GM21367 (cell line): ENCODE measurements around the gene ZNF329.
"Not testable (repeated sequence)": the region's sequence is repeated elsewhere in the genome, so short reads cannot be mapped to it uniquely, and the experiment has no call there.

Experiments used
- ATAC-seq: cut with Tn5 transposase; IDR thresholded peaks from one replicate; pipeline ENCODE4 v1.9.1; 2021; ENCODE audit not compliant: unreplicated experiment

The ZNF329 gene

DNA sequence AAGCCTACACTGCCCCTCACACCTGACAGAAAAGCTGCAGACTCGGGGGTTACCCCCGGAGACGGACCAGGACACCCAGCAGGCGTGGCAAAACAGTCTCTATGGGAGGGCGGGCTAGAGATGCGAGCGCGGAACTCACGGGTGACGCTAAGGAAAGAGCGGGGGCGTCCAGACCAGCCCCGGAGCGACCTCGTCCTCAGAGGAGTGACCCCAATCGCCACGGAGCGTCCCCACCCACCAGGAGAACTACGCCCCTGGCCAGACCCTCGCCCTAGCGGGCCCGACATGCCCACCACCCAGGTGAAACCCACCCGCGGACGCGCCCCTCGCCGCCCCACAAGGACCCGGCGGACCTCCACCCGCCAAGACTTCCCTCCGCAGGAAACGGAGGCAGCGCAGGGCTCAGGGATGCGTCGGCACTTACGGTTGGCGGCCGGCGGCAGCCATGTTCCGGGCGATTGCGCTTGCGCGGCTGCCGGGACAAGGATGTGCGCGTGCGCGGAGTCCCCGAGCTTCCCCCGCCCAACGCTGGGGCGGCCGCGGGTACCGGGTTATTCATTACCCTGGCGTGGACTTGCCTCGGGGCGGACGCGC lies at the start of gene ZNF329:
ZNF329 (minus strand) TSS at position 462 of the 594 bp plus-strand sequence. CDS start 21,286 bp downstream, outside the sequence.
- ATAC-seq: peak; percentile 54

GRCh38 chr19:58196901-58197616 lies 46.5 kb upstream of the ZNF329 start:
- no peak for ATAC-seq

DNA sequence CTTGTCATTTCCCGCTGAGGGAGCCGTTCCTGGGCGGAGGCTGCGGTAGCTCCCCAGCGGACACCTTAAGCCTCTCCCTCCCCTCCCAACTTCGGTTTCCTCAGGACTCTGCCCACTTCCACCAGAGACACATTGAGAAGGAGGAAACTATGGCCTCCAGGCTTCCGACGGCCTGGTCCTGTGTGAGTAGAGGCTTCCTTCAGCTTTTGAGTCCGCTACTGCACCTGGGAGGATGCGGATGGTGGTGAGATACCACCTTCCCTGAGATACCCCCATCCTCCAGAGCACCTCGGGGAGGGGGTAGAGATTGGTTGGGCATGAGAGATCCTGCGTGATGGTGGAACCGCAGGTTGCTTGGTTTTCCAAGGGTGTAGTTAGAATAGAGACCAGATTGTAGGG lies 33.2 kb upstream of the ZNF329 start:
- ATAC-seq: no peak

DNA sequence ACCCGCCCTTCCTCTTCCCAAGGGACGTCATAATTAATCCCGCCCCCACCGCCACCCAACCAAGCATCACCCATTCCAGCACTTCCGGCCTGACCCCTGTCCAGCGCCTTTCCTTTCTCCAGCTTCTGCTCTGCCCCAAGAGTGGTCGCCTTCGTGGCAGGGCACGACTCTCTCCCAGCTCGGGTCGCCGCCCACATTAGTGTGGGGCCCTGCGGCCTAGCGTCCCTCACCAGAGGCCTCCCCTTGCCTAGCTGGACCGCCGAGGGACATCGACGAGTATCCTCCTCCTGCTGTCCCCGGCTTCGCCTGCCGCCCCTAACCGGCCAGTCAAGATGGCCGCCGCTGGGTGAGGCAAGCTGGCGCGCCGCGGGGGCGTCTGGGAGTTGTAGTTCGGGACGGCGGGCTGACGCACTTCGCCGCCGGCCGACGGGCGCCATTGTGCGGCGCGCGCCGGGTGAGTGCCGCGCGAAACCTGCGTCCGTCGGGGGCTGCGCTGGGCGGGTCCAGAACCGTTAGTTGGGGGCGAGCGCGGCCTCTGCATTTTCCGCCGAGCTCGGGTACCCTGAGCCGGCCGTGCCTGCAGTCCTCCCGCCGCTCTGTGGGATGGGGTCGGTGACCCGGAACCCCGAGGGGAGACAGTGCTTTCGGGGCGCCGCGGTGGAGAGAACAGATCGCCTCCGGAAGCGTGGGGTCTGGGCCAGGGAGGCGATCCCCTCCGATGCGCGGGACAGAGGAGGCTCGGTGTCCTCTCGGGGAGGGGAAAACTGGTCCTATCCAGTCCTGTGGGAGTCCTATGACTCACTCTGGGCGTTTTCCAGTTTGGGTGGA lies 32.6 kb upstream of the ZNF329 start, which contains the start of gene ZNF274:
ZNF274 (plus strand) TSS at position 73 of the 828 bp plus-strand sequence. CDS start 905 bp downstream, outside the sequence.
- ATAC-seq: peak; percentile 82

DNA sequence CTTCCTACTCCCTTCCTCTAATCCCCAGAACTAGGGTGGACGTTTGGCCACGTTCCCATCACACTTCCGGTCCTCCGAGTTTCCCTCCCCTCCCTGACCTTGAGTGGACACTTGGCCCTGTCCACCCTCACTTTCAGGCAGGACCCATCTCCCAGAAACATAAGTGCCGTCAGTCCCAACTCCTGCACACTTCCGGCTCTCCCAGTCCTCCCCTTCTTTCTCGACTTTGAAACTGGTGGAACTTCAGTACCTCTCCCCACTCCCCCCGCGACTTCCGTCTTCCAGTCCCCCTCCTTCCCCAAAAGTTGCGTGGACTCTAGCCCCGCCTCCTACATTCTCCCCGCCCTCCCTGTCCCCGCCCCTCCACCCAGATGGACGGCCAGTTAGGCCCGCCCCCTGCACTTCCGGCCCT lies 32.0 kb upstream of the ZNF329 start:
- no peak for ATAC-seq

GRCh38 chr19:58181902-58182576 lies 31.4 kb upstream of the ZNF329 start:
- no peak for ATAC-seq

GRCh38 chr19:58170860-58171259 lies 20.3 kb upstream of the ZNF329 start:
- ATAC-seq: no peak

DNA sequence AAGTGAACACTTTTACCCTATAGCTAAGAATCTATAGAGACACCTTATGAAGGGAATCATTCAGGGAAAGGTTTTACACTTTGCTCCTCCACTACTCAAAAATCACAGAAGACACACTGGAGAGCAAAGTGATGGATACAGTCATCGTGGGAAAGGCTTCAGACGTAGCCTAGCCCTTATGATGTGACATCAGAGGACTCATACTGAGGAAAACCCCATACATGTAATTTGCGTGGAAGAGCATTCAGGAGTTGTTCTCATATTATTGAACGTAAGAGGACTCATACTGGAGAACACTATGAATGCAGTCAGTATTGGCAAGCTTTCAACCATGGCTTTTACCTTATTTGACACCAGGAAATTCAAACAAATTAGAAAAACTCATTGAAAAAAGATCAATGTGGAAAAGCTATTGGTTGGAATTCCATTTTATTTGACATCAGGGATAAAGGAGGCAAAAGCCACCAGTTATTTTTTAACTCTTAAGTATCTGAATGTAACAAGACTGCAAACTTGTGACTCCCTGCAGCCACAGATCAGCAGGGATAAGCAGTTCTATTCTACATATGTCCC lies 16.2 kb upstream of the ZNF329 start:
- ATAC-seq: no peak

DNA sequence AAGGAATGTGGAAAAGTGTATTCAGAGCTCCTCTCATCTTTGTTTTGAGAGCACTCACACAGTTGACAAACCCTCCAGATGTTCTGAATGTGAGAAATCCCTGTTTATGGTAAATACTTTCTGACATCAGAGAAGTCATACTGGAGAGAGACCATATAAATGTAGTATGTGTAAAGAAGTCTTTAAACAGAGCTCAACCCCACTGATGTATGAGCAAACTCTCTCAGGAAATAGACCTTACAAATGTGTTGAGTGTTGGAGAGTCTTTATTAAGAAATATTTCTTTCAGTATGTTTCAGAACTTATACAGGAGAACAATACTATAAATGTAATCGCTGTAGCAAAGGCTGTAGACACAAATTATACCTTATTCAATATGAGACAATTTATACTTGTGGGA lies 15.7 kb upstream of the ZNF329 start:
- ATAC-seq: no peak

DNA sequence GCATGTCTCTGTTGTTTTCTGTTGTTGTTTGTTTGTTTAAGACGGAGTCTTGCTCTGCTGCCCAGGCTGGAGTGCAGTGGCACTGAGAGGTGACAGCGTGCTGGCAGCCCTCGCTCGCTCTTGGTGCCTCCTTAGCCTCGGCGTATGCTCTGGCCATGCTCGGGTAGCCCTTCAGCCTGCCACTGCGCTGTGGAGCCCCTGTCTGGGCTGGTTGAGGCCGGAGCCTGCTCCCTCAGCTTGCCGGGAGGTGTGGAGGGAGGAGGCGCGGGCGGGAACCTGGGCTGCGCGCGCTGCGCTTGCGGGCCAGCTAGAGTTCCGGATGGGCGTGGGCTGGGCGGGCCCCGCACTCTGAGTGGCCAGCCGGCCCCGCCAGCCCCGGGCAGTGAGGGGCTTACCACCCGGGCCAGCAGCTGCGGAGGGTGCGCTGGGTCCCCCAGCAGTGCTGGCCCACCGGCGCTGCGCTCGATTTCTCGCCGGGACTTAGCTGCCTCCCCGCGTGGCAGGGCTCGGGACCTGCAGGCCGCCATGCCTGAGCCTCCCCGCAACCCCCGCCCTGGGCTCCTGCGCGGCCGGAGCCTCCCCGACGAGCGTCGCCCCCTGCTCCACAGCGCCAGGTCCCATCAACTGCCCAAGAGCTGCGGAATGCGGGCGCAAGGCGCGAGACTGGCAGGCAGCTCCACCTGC lies 6.6 kb upstream of the ZNF329 start:
- ATAC-seq: no peak

- peak; percentile 66 for ATAC-seq
Observed at GRCh38 chr19:58154679-58155648, 4.4 kb upstream of the ZNF329 start.

DNA sequence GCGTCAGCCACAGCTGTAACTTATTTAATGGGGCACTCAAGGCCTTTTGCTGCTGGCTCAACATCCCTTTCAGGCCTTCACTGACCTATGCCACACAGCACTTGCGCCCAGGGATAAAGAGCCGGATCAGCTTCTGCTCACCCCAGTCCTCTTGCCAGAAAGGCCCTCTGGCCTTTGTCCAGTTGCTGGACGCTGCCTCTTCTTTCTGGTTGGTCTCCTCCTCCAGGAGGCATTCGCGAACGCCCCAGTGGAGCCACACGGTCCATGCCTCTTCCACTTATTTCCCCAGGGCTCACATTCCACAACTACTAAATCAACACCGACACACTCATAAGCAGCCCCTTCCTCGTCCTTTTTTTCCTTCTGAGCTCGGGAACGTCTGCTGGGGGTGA lies 3.7 kb upstream of the ZNF329 start:
- ATAC-seq: no peak

GRCh38 chr19:58153386-58153785 lies 2.8 kb upstream of the ZNF329 start:
- ATAC-seq: no peak

DNA sequence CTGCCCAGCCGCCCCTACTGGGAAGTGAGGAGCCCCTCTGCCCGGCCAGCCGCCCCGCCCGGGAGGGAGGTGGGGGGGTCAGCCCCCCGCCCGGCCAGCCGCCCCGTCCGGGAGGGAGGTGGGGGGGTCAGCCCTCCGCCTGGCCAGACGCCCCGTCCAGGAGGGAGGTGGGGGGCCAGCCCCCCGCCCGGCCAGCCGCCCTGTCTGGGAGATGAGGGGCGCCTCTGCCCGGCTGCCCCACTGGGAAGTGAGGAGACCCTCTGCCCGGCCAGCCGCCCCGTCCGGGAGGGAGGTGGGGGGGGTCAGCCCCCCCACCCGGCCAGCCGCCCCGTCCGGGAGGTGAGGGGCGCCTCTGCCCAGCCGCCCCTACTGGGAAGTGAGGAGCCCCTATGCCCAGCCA lies 3.1 kb downstream of the ZNF329 start:
- ATAC-seq: not testable (repeated sequence)

DNA sequence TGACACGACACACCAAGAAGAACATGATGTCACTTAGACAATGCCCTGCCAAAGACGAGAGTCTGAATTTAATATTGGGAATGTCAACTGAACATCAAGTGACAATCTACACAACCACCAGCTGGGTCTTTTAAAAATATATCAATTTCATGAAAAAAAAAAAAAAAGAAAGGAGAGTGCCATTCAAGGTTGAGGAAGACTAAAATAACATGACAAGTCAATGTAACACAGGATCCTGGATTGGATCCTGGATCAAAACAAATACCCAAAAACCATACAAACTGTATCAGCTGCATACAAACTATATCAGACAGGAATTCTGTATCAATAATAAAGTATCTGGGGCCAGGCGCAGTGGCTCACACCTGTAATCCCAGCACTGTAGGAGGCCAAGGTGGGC lies 4.7 kb downstream of the ZNF329 start:
- ATAC-seq: no peak

DNA sequence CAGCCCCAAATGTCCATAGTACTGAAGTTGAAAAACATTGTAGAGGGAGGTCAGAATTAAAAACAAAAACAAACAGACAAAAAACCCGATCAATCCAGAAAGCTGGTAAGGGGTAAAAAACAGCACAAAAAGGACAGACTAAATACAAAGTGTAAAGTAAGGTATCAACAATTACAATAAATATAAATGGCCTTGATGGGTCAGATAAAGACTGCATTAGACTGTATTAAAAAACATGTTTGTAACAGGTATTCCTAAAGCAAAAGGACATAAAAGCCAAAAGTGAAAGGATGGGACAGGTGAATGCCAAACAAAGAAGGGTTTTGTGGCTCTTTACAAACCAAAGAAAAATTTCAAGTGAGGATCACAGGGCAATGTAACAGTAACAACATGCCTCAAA lies 16.3 kb downstream of the ZNF329 start:
- no peak for ATAC-seq

DNA sequence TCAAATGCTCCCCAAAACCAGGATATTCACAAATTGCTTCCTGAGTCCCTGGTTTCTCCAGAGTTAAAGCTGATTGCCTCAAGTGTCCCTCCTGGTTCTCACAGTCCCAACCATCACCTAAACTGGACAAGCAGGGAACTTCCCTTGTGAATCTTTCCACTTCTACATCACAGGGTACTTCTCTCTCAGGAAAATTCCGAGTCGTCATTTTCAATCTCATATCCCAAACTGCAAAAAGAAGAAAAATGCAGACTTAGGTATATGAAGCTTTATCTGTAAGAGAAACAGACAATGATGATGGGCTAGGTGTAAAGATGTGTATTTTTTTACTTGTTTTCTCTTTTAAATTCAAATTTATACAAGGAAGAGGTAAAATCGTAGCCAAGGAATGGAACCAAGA lies 21.3 kb downstream of the ZNF329 start:
- no peak for ATAC-seq

DNA sequence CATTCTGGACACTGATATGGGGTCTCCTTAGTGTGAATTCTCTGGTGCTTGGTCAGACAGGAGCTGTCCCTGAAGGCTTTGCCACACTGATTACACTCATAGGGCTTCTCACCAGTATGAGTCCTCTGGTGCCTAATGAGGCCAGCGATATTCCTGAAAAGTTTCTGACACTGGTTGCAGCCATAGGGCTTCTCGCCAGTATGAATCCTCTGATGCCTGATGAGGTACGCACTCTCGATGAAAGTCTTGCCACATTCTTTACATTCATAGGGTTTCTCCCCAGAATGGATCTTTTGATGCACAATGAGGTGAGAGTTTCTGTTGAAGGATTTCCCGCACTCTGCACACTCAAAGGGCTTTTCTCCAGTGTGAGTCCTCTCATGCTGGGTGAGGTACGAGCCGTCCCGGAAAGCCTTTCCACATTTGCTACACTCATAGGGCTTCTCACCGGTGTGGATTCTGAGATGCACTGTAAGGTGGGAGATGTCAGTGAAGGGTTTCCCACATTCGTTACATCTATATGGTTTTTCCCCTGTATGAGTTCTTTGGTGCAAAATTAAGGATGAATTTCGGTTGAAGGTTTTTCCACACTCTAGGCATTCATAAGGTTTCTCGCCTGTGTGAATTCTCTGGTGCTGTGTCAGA lies 22.4 kb downstream of the ZNF329 start:
- no peak for ATAC-seq

- no peak for ATAC-seq
Observed at GRCh38 chr19:58123354-58123753, 27.2 kb downstream of the ZNF329 start.
